Mesendoderm (in vitro differentiated cells): ENCODE results near the gene SBNO1.
"Not testable (repeated sequence)": the region's sequence is repeated elsewhere in the genome, so short reads cannot be mapped to it uniquely, and the experiment has no call there.

Experiments used
- DNase-seq: peaks from one replicate; pipeline ENCODE4 v3.0.0; 2013
- H2AK5ac ChIP-seq: 2 replicates; pipeline ENCODE4 v1.6.1; 2013; ENCODE audit warnings: low read length, inconsistent platforms
- H2BK120ac ChIP-seq: 2 replicates; pipeline ENCODE4 v1.6.1; 2013; ENCODE audit warnings: low read depth, mild to moderate bottlenecking, low read length, moderate library complexity, mixed read lengths
- H2BK15ac ChIP-seq: replicated peaks from 2 replicates; pipeline ENCODE4 v1.6.1; 2013; ENCODE audit warnings: low read depth, mild to moderate bottlenecking, moderate library complexity
- H2BK5ac ChIP-seq: 2 replicates; pipeline ENCODE4 v1.6.1; 2013; ENCODE audit warnings: low read length, inconsistent platforms
- H3K18ac ChIP-seq: 2 replicates; pipeline ENCODE4 v1.6.1; 2013; ENCODE audit warnings: mild to moderate bottlenecking, low read length, mixed read lengths
- H3K23ac ChIP-seq: one replicate; pipeline ENCODE4 v1.6.1; 2013; ENCODE audit warnings: low read length
- H3K27ac ChIP-seq: 2 replicates; pipeline ENCODE4 v1.5.1; 2013; ENCODE audit warnings: low read depth, mild to moderate bottlenecking, inconsistent platforms, low read length, moderate library complexity
- H3K27me3 ChIP-seq: 2 replicates; pipeline ENCODE4 v1.6.1; 2013; ENCODE audit warnings: low read length, control low read depth, mild to moderate bottlenecking, inconsistent platforms; ENCODE audit not compliant: insufficient read depth, poor library complexity
- H3K36me3 ChIP-seq: 2 replicates; pipeline ENCODE4 v1.6.1; 2013; ENCODE audit warnings: low read length, inconsistent platforms; ENCODE audit not compliant: control insufficient read depth, insufficient read depth
- H3K4ac ChIP-seq: one replicate; pipeline ENCODE4 v1.6.1; 2013; ENCODE audit warnings: low read depth, mild to moderate bottlenecking, low read length, moderate library complexity
- H3K4me1 ChIP-seq: 2 replicates; pipeline ENCODE4 v1.6.1; 2013; ENCODE audit warnings: low read depth, low read length, inconsistent platforms; ENCODE audit not compliant: control insufficient read depth
- H3K4me2 ChIP-seq: 2 replicates; pipeline ENCODE4 v1.6.1; 2013; ENCODE audit warnings: low read length
- H3K4me3 ChIP-seq: 2 replicates; pipeline ENCODE4 v1.5.1; 2013; ENCODE audit warnings: mild to moderate bottlenecking, low read length
- H3K56ac ChIP-seq: one replicate; pipeline ENCODE4 v1.6.1; 2013; ENCODE audit warnings: low read length
- H3K79me1 ChIP-seq: 2 replicates; pipeline ENCODE4 v1.6.1; 2013; ENCODE audit warnings: low read length, inconsistent platforms
- H3K79me2 ChIP-seq: 2 replicates; pipeline ENCODE4 v1.6.1; 2013; ENCODE audit warnings: mild to moderate bottlenecking, low read length; ENCODE audit not compliant: control insufficient read depth, insufficient read depth
- H3K9ac ChIP-seq: 2 replicates; pipeline ENCODE4 v1.6.1; 2013; ENCODE audit warnings: low read length, inconsistent platforms
- H4K5ac ChIP-seq: one replicate; pipeline ENCODE4 v1.6.1; 2013; ENCODE audit warnings: low read length
- H4K8ac ChIP-seq: one replicate; pipeline ENCODE4 v1.6.1; 2013; ENCODE audit warnings: low read depth, mild to moderate bottlenecking, control low read depth, low read length, moderate library complexity
- WGBS: extraction: QIAGEN DNeasy Blood & Tissue Kit; methylation state at CpG from one replicate; pipeline ENCODE4 v1.1.7; 2013; ENCODE audit warnings: low lambda C conversion rate, missing lambda C conversion rate; ENCODE audit not compliant: insufficient coverage; ENCODE audit errors: extremely low coverage; 5-methylcytosine and 5-hydroxymethylcytosine counted together

SBNO1 gene

GRCh38 chr12:123253641-123254459 lies 110.8 kb downstream of the SBNO1 start:
- no peak overlapping the region for H3K18ac ChIP-seq
- no peak overlapping the region for H2BK15ac ChIP-seq
- no peak overlapping the region for H4K5ac ChIP-seq
- H3K27me3 ChIP-seq = no peaks in the 10 kb centered on the region
- H3K23ac ChIP-seq = no peak overlapping the region
- no peak overlapping the region for H3K56ac ChIP-seq
- H2BK120ac ChIP-seq = no peak overlapping the region
- no peak overlapping the region for H3K27ac ChIP-seq
- H3K4ac ChIP-seq = no peak overlapping the region
- H3K79me2 ChIP-seq = no peaks in the 10 kb centered on the region
- H2AK5ac ChIP-seq = no peak overlapping the region
- H3K36me3 ChIP-seq = peaks cover 10% of the 10 kb centered on the region
- H3K4me2 ChIP-seq = no peak overlapping the region
- H3K79me1 ChIP-seq = peaks cover 3% of the 10 kb centered on the region
- no peak overlapping the region for H3K4me3 ChIP-seq
- no peak overlapping the region for H3K9ac ChIP-seq
- no peak overlapping the region for H4K8ac ChIP-seq
- H3K4me1 ChIP-seq = no peaks in the 10 kb centered on the region
- H2BK5ac ChIP-seq = no peak overlapping the region
- WGBS = no CpG with 5 or more reads among the region's 24 CpGs
- no peak for DNase-seq

DNA sequence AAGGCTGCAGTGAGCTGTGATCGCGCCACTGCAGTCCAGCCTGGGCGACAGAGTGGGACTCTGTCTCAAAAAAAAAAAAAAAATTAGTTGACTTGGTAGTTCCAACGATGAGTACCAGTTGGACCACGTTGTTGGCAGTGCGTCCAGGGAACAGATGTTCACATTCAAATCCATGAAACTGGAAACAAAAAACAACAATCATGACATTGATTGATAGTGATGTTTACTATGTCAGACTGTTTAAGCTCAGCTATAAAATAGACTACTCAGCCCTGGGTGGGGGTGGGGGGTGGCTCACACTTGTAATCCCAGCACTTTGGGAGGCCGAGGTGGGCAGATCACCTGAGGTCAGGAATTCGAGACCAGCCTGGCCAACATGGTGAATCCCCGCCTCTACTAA lies 112.3 kb downstream of the SBNO1 start:
- not testable (repeated sequence) for H3K4me2 ChIP-seq, H3K56ac ChIP-seq, H3K4ac ChIP-seq, H2BK120ac ChIP-seq, H2BK15ac ChIP-seq, H3K9ac ChIP-seq, H3K4me1 ChIP-seq, H4K8ac ChIP-seq, H3K4me3 ChIP-seq, H3K18ac ChIP-seq, H3K27ac ChIP-seq, H3K23ac ChIP-seq, H3K27me3 ChIP-seq, H3K79me2 ChIP-seq, DNase-seq, H3K79me1 ChIP-seq, H4K5ac ChIP-seq, H2AK5ac ChIP-seq, H2BK5ac ChIP-seq, H3K36me3 ChIP-seq
- WGBS = no CpG with 5 or more reads among the region's 9 CpGs

GRCh38 chr12:123251403-123252076 lies 113.1 kb downstream of the SBNO1 start:
- Histone ChIP-seq H2BK15ac (no peak overlapping the region), H3K27me3 (no peaks in the 10 kb centered on the region), H2AK5ac (no peak overlapping the region), H4K8ac (no peak overlapping the region), H3K79me1 (peaks cover 3% of the 10 kb centered on the region), H3K4me1 (no peaks in the 10 kb centered on the region), H3K9ac (no peak overlapping the region), H3K27ac (no peak overlapping the region), H3K23ac (no peak overlapping the region), H3K18ac (no peak overlapping the region), H3K4me3 (no peak overlapping the region), H3K4ac (no peak overlapping the region), H3K4me2 (no peak overlapping the region), H3K79me2 (no peaks in the 10 kb centered on the region), H3K56ac (no peak overlapping the region), H2BK120ac (no peak overlapping the region), H4K5ac (no peak overlapping the region), H3K36me3 (peaks cover 5% of the 10 kb centered on the region), H2BK5ac (no peak overlapping the region)
- no peak for DNase-seq
- no CpG with 5 or more reads among the region's 8 CpGs for WGBS

DNA sequence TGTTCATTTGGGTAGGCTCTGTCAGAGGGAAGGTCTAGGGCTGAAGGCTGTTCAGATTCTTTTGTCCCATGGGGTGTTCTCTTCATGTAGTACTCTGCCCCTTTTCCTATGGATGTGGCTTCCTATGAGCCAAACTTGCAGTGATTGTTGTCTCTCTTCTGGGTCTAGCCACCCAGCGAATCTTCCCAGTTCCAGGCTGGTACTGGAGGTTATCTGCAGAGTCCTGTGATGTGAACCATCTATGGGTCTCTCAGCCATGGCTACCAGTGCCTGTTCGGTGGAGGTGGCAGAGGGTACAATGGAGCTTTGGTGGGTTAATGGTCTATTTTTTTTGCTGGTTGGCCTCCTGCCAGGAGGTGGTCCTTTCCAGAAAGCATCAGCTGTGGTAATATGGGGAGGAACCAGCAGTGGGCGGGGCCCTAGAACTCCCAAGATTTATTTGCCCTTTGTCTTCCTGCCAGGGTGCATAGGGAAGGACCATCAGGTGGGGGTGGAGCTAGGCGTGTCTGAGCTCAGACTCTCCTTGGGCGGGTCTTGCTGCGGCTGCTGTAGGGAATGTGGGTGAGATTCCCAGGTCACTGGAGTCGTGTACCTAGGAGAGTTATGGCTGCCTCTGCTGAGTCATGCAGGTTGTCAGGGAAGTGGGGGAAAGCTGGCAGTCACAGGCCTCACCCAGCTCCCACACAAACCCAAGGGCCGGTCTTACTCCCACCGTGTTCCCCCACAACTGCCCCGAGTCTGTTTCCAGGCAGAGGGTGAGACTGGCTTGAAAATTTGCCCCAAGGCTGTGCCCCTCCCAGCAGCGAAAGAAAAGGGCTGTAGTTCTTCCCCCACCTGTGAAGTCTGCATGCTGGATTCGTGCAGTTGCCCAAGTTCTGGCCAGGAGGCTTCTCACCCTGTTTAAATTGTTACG lies 113.9 kb downstream of the SBNO1 start:
- Histone ChIP-seq H3K18ac (no peak overlapping the region), H4K5ac (no peak overlapping the region), H3K36me3 (peaks cover 5% of the 10 kb centered on the region), H3K27ac (no peak overlapping the region), H3K4me1 (no peaks in the 10 kb centered on the region), H3K56ac (no peak overlapping the region), H3K79me1 (peaks cover 3% of the 10 kb centered on the region), H3K9ac (no peak overlapping the region), H3K4me3 (no peak overlapping the region), H2AK5ac (no peak overlapping the region), H3K23ac (no peak overlapping the region), H3K4me2 (no peak overlapping the region), H2BK15ac (no peak overlapping the region), H3K79me2 (no peaks in the 10 kb centered on the region), H2BK120ac (no peak overlapping the region), H2BK5ac (no peak overlapping the region), H3K4ac (no peak overlapping the region), H3K27me3 (no peaks in the 10 kb centered on the region), H4K8ac (no peak overlapping the region)
- no CpG with 5 or more reads among the region's 13 CpGs for WGBS
- peak; percentile 62 for DNase-seq

GRCh38 chr12:123248996-123249741 lies 115.5 kb downstream of the SBNO1 start:
- no CpG with 5 or more reads among the region's 26 CpGs for WGBS
- not testable (repeated sequence) for H3K4ac ChIP-seq, DNase-seq

More at GRCh38 chr12:123248996-123249741, 115.5 kb downstream of the SBNO1 start:
- not testable (repeated sequence) for H3K27ac ChIP-seq, H2BK5ac ChIP-seq, H3K56ac ChIP-seq, H3K23ac ChIP-seq, H3K4me3 ChIP-seq, H2AK5ac ChIP-seq, H3K79me1 ChIP-seq, H3K79me2 ChIP-seq, H4K8ac ChIP-seq, H3K36me3 ChIP-seq, H3K27me3 ChIP-seq, H3K9ac ChIP-seq, H3K4me2 ChIP-seq, H2BK120ac ChIP-seq, H3K4me1 ChIP-seq, H3K18ac ChIP-seq, H4K5ac ChIP-seq, H2BK15ac ChIP-seq
